ENCODE data around the gene SLC8A1. TPM values are rescaled to one million over a fixed set of nuclear protein-coding genes. Genes with fewer than 3 reads are reported as not detected.

The SLC8A1 gene
- total RNA-seq, 1 donor from 2014 or later, result 5.6 TPM

DNA sequence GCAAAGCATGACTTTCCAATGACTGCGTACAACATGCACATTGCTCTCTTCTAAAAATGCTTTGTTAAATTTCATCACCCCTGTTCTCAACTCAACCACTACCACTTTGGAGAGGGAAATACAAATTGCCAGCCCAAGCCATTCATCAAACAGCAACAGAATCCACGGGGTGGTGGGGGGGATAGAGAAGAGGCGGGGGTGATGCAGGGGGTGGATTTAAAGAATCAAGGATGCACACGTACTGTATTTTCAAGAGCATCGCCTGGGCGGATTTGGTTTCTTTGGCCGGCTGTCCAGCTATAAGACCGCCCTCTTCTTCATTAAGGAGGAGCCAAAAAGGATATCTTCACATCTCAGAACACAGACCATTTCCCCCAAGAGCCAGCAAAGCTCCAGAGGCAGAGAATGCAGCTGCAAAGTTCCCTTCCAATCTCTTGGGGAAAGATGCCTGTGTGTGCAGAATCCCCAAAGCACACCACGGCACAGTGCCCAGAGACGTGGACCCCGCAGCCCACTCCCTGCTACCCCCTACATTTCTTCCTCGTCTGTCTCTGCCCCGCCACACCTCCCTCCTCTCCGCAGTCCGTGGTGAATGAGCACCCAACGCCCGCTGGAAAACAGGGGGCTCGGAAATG lies 977 bp downstream of the SLC8A1 start:
- no peak for DNase-seq (ENCODE audit: low spot score in 2 of 2)
- TF ChIP-seq CTCF (IDR thresholded peaks at IDR 0.05), result no peak
- intact Hi-C loops (cut with DNase I), result loop anchor here (2.0 kb wide), 2 partner anchors 16 to 206 kb away; no protein-coding TSS in a partner anchor
- H3K4me3 ChIP-seq, result peak overlapping the region; percentile 62 to 78
- peaks cover 2 to 7% of the 10 kb centered on the region in 2 donors for H3K4me1 ChIP-seq
- peak overlapping the region in 1 of 2 donors; percentile 63 for H3K27ac ChIP-seq
- H3K27me3 ChIP-seq, result no peaks in the 10 kb centered on the region
- no peaks in the 10 kb centered on the region for H3K9me3 ChIP-seq
- H3K36me3 ChIP-seq, result no peaks in the 10 kb centered on the region

DNA sequence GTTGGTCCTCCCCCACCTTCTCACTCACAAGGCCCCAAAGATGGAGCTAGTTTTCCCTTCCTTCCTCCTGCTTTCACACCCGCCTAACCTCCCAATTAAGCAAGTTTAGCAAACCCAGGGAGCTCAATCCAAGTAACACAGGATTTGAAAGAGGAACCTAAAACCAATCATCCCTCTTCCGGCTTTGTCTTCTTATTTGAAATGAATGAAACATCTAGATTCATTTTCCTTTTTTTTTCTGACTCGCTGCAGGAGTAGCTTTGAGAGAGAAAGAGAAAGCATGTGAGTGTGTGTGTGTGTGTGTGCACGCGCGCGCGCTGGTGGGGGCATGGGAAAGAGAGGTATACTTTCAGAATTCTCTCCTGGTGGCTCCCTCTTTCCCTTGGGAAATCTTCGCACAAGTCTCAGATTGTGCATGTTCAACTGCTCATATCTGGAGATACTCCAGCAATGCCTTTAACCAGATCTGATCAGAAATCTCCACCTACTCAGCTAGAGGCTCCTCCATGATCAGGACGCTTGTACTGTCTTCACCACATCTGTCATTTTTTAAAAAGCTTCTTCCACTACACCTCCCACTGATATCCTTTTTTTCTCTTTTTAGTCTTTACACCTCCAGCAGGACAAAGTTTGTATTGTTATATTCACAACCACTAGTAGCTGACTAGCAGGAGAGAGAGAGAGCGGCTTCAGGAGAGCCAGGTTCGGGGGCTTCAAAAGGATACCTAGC lies 1.7 kb downstream of the SLC8A1 start:
- no peak for DNase-seq (ENCODE audit: low spot score in 2 of 2)
- H3K27ac ChIP-seq, result peak overlapping the region; percentile 47 to 63
- intact Hi-C loops (cut with DNase I), result loop anchor here (2.0 kb wide), 2 partner anchors 15 to 205 kb away; no protein-coding TSS in a partner anchor

GRCh38 chr2:40448476-40449079 lies 3.3 kb downstream of the SLC8A1 start:
- Histone ChIP-seq H3K4me1 (peaks cover 2 to 7% of the 10 kb centered on the region in 2 donors), H3K4me3 (no peak overlapping the region)
- intact Hi-C loops (cut with DNase I), result loop anchor here (5.0 kb wide), 1 partner anchor 51 kb away; no protein-coding TSS in a partner anchor

More for the DNA sequence above, 1.7 kb downstream of the SLC8A1 start:
- Histone ChIP-seq H3K4me1 (peaks cover 2 to 7% of the 10 kb centered on the region in 2 donors), H3K4me3 (peak overlapping the region; percentile 62 to 78), H3K36me3 (no peaks in the 10 kb centered on the region), H3K9me3 (no peaks in the 10 kb centered on the region), H3K27me3 (no peaks in the 10 kb centered on the region)
- TF ChIP-seq CTCF (IDR thresholded peaks at IDR 0.05), result no peak

GRCh38 chr2:40445467-40445866 lies 6.4 kb downstream of the SLC8A1 start:
- H3K27me3 ChIP-seq, result no peaks in the 10 kb centered on the region
- no peak overlapping the region for H3K4me3 ChIP-seq
- TF ChIP-seq CTCF (IDR thresholded peaks at IDR 0.05), result no peak
- no peaks in the 10 kb centered on the region for H3K9me3 ChIP-seq
- intact Hi-C loops (cut with DNase I), result loop anchor here (5.0 kb wide), 1 partner anchor 48 kb away; no protein-coding TSS in a partner anchor
- no peak for DNase-seq (ENCODE audit: low spot score in 2 of 2)
- no peak overlapping the region for H3K27ac ChIP-seq
- H3K36me3 ChIP-seq, result no peaks in the 10 kb centered on the region
- peaks cover 0 to 7% of the 10 kb centered on the region in 2 donors for H3K4me1 ChIP-seq

More at GRCh38 chr2:40448476-40449079, 3.3 kb downstream of the SLC8A1 start:
- TF ChIP-seq CTCF (IDR thresholded peaks at IDR 0.05), result peak; percentile 14 to 52 (median 14)
- H3K27ac ChIP-seq, result no peak overlapping the region
- no peaks in the 10 kb centered on the region for H3K9me3 ChIP-seq
- no peaks in the 10 kb centered on the region for H3K27me3 ChIP-seq
- no peak for DNase-seq (ENCODE audit: low spot score in 2 of 2)
- H3K36me3 ChIP-seq, result no peaks in the 10 kb centered on the region

DNA sequence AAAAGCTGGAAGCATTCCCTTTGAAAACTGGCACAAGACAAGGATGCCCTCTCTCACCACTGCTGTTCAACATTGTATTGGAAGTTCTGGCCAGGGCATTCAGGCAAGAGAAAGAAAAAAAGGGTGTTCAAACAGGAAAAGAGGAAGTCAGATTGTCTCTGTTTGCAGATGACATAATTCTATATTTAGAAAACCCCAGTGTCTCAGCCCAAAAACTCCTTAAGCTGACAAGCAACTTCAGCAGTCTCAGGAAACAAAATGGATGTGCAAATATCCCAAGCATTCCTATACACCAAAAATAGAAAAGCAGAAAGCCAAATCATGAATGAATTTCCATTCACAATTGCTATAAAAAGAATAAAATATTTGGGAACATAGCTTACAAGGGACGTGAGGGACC lies 11.1 kb downstream of the SLC8A1 start:
- no peak for DNase-seq (ENCODE audit: low spot score in 2 of 2)
- Histone ChIP-seq H3K9me3 (no peaks in the 10 kb centered on the region), H3K4me1 (no peaks in the 10 kb centered on the region), H3K27me3 (no peaks in the 10 kb centered on the region), H3K4me3 (no peak overlapping the region), H3K36me3 (no peaks in the 10 kb centered on the region), H3K27ac (peak overlapping the region in 1 of 2 donors; percentile 7)
- intact Hi-C loops (cut with DNase I), result no loop called here
- no peak for TF ChIP-seq CTCF (IDR thresholded peaks at IDR 0.05)
